Loucy (cell line): ENCODE measurements around the gene GPALPP1.

ENCODE experiments used
- H2AFZ ChIP-seq: fragments of 200-600 bp; sonication (generic); 2 replicates; pipeline ENCODE4 v1.6.0; 2016; ENCODE audit warnings: antibody characterized with exemption, mild to moderate bottlenecking, low read length, moderate library complexity
- H3F3A ChIP-seq: fragments of 200-600 bp; 2 replicates; pipeline ENCODE4 v1.6.0; 2016; ENCODE audit warnings: antibody characterized with exemption, low read depth, mild to moderate bottlenecking
- H3K27me3 ChIP-seq: fragments of 200-600 bp; sonication (generic); 2 replicates; pipeline ENCODE4 v1.6.1; 2014; ENCODE audit warnings: low read length, mild to moderate bottlenecking; ENCODE audit not compliant: insufficient read depth, poor library complexity, severe bottlenecking
- H3K36me3 ChIP-seq: fragments of 200-600 bp; sonication (generic); 2 replicates; pipeline ENCODE4 v1.6.1; 2016; ENCODE audit warnings: low read length; ENCODE audit not compliant: insufficient read depth
- H3K4me1 ChIP-seq: fragments of 200-600 bp; sonication (generic); 2 replicates; pipeline ENCODE4 v1.5.1; 2014; ENCODE audit warnings: low read length, mild to moderate bottlenecking; ENCODE audit not compliant: insufficient read depth, poor library complexity, severe bottlenecking
- H3K4me2 ChIP-seq: fragments of 200-600 bp; sonication (generic); 2 replicates; pipeline ENCODE4 v1.6.0; 2014; ENCODE audit warnings: antibody characterized with exemption, low read length, low read depth, mild to moderate bottlenecking; ENCODE audit not compliant: poor library complexity, severe bottlenecking
- H3K4me3 ChIP-seq: fragments of 200-600 bp; sonication (generic); 2 replicates; pipeline ENCODE4 v1.5.1; 2014; ENCODE audit warnings: low read length, mild to moderate bottlenecking, mixed read lengths; ENCODE audit not compliant: poor library complexity, severe bottlenecking
- H3K79me2 ChIP-seq: fragments of 200-600 bp; sonication (generic); 2 replicates; pipeline ENCODE4 v1.6.1; 2014; ENCODE audit warnings: low read length; ENCODE audit not compliant: insufficient read depth
- H3K9ac ChIP-seq: fragments of 200-600 bp; sonication (generic); 2 replicates; pipeline ENCODE4 v1.6.0; 2014; ENCODE audit warnings: mild to moderate bottlenecking, low read depth, low read length, moderate library complexity; ENCODE audit not compliant: poor library complexity, severe bottlenecking
- H3K9me2 ChIP-seq: fragments of 200-600 bp; sonication (generic); replicated peaks from 2 replicates; pipeline ENCODE4 v1.6.1; 2016; ENCODE audit warnings: low read depth, low read length, mixed read lengths
- H3K9me3 ChIP-seq: fragments of 200-600 bp; sonication (generic); 2 replicates; pipeline ENCODE4 v1.6.1; 2014; ENCODE audit warnings: mild to moderate bottlenecking, antibody characterized with exemption, low read length, low read depth; ENCODE audit not compliant: insufficient read depth
- H4K20me1 ChIP-seq: fragments of 200-600 bp; sonication (generic); 2 replicates; pipeline ENCODE4 v1.6.0; 2014; ENCODE audit warnings: antibody characterized with exemption, low read length, mild to moderate bottlenecking; ENCODE audit not compliant: insufficient read depth, poor library complexity, severe bottlenecking
- CTCF ChIP-seq: fragments of 200-600 bp; sonication (generic); conservative IDR thresholded peaks from 2 replicates; pipeline ENCODE4 v1.5.1; 2014; ENCODE audit warnings: mild to moderate bottlenecking, antibody characterized with exemption, low read length
- EZH2phosphoT487 ChIP-seq: fragments of 200-600 bp; IDR thresholded peaks from 2 replicates; pipeline ENCODE4 v1.6.1; 2018; ENCODE audit warnings: antibody characterized with exemption, mild to moderate bottlenecking, moderate library complexity, borderline replicate concordance

The GPALPP1 gene

GRCh38 chr13:45021250-45021649 lies 31.9 kb downstream of the GPALPP1 start:
- Histone ChIP-seq H4K20me1 (no peaks in the 10 kb centered on the region), H3K79me2 (no peaks in the 10 kb centered on the region), H3K36me3 (peaks cover 45% of the 10 kb centered on the region; the same call in 1 of the 2 replicates), H3F3A (no peaks in the 10 kb centered on the region), H3K9ac (no peak overlapping the region), H2AFZ (no peak overlapping the region), H3K27me3 (no peaks in the 10 kb centered on the region), H3K9me3 (no peaks in the 10 kb centered on the region), H3K4me3 (no peak overlapping the region), H3K4me2 (no peak overlapping the region), H3K4me1 (no peaks in the 10 kb centered on the region), H3K9me2 (no peaks in the 10 kb centered on the region)
- TF ChIP-seq CTCF, result no peak
- TF ChIP-seq EZH2phosphoT487, result no peak

- H3K9me3 ChIP-seq, result no peaks in the 10 kb centered on the region
These were observed 35.5 kb downstream of the GPALPP1 start for GRCh38 chr13:45024847-45025246.

DNA sequence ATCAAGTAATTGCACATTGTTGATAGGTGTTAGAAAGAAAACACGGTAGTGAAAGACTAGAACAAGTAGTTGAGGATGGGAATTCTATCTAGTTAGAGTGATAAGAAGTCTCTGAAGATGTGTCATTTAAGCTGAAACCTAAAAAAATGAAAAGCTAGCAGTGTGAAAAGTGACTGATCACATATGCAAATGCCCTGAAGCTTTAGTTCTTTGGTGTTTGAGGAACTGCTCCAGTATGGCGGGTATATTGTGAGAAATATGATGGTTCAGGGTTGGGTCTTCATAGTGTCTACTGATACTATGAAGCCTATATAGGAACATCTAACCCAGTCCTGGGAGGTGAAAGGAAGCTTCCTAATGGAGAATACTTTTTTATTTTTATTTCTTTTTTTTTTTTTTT lies 45.0 kb downstream of the GPALPP1 start:
- no peaks in the 10 kb centered on the region for H3F3A ChIP-seq
- H3K4me3 ChIP-seq, result no peak overlapping the region
- H3K9ac ChIP-seq, result no peak overlapping the region
- H3K4me2 ChIP-seq, result no peak overlapping the region
- H3K9me2 ChIP-seq, result no peaks in the 10 kb centered on the region
- H3K9me3 ChIP-seq, result no peaks in the 10 kb centered on the region
- H3K79me2 ChIP-seq, result no peaks in the 10 kb centered on the region
- H4K20me1 ChIP-seq, result no peaks in the 10 kb centered on the region
- no peaks in the 10 kb centered on the region for H3K27me3 ChIP-seq
- no peak overlapping the region for H2AFZ ChIP-seq
- H3K36me3 ChIP-seq, result no peaks in the 10 kb centered on the region; the same call in 1 of the 2 replicates
- no peaks in the 10 kb centered on the region for H3K4me1 ChIP-seq
- TF ChIP-seq EZH2phosphoT487, result no peak

More at GRCh38 chr13:45024847-45025246, 35.5 kb downstream of the GPALPP1 start:
- Histone ChIP-seq H3F3A (no peaks in the 10 kb centered on the region), H3K36me3 (peaks cover 50% of the 10 kb centered on the region; the same call in 1 of the 2 replicates), H3K27me3 (no peaks in the 10 kb centered on the region), H3K9me2 (no peaks in the 10 kb centered on the region), H3K9ac (no peak overlapping the region), H3K4me2 (no peak overlapping the region), H4K20me1 (no peaks in the 10 kb centered on the region), H2AFZ (no peak overlapping the region), H3K4me3 (no peak overlapping the region), H3K79me2 (no peaks in the 10 kb centered on the region), H3K4me1 (no peaks in the 10 kb centered on the region)
- no peak for TF ChIP-seq CTCF
- no peak for TF ChIP-seq EZH2phosphoT487

DNA sequence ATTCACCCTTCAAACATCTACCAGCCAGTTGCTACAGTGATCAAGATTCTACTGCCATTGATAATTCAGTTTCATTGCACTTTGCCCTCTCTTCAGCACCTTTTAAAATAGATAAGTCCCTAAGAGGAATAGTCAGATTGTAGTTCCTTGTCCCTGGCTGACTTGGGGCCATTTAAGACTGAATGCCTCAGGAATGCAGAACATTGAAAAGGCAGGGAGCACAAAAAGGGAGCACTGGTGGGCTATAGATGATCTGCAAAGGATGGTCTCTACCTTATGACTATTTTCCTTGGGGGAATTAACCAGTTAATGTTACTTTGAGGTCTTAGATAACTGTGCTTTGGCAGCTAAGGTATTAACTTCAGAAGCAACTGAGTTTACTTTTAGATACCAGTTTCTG lies 46.9 kb downstream of the GPALPP1 start:
- no peak overlapping the region for H2AFZ ChIP-seq
- no peak for TF ChIP-seq CTCF
- no peak for TF ChIP-seq EZH2phosphoT487
- H4K20me1 ChIP-seq, result no peaks in the 10 kb centered on the region
- no peaks in the 10 kb centered on the region for H3K79me2 ChIP-seq
- no peaks in the 10 kb centered on the region for H3K9me3 ChIP-seq
- no peaks in the 10 kb centered on the region for H3K9me2 ChIP-seq
- no peak overlapping the region for H3K9ac ChIP-seq
- no peaks in the 10 kb centered on the region; the same call in 1 of the 2 replicates for H3K36me3 ChIP-seq
- H3F3A ChIP-seq, result no peaks in the 10 kb centered on the region
- no peak overlapping the region for H3K4me3 ChIP-seq
- H3K27me3 ChIP-seq, result no peaks in the 10 kb centered on the region
- no peak overlapping the region for H3K4me2 ChIP-seq
- H3K4me1 ChIP-seq, result no peaks in the 10 kb centered on the region
